T-helper 9 cell (primary cell): ENCODE data around the gene WDR45B.

Experiments used
- DNase-seq: peaks from one replicate; pipeline ENCODE4 v3.0.0-alpha.2; 2020
- total RNA-seq, 2 donors: gene quantifications; one replicate each; lab custom pipeline; 2026; lab: John Stamatoyannopoulos, UW

WDR45B gene
- 75.9 to 98.5 reads per million in 2 donors for total RNA-seq

DNA sequence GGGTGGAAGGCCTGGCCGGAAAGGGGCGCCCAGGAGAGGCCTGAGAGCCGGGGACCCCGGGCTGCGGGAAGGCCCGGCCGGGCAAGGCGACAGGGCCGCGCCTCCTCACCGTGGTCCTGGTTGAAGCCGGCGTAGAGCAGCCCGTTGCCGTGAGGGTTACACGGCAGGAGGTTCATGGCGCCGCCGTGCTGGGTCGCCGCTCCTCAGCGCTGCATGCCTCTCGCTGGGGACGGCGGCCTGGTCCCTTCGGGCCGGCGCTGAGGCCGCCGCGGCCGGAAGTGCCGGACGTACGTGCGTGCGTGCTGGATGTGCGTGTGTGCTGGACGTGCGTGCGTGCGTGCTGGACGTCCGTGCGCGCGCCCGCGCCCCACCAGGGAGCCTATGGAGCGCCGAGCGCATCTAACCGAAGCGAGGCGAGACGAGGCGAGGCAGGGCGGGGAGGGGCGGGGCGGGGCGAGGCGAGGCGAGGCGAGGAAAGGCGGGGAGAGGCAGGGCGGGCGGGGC is at the start of gene WDR45B:
Gene WDR45B, minus strand, starts transcription at position 280 of the 504 bp plus-strand sequence. Its CDS starts 104 bp downstream, at position 176.
- DNase-seq = peak; percentile 81

DNA sequence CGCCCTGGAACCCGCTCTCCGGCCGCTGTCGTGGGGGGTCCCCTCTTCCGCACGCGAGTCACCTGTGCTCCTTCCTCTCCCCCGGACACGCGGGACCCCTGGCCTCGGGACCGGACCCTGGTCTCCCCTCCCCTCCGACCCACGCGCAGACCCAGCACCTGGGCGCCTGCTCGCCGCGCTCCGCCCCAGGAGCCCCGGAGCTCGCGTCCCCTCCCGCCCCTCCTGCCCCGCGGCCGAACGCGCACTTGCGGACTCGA is 49.5 kb upstream of the WDR45B start:
- DNase-seq = no peak

DNA sequence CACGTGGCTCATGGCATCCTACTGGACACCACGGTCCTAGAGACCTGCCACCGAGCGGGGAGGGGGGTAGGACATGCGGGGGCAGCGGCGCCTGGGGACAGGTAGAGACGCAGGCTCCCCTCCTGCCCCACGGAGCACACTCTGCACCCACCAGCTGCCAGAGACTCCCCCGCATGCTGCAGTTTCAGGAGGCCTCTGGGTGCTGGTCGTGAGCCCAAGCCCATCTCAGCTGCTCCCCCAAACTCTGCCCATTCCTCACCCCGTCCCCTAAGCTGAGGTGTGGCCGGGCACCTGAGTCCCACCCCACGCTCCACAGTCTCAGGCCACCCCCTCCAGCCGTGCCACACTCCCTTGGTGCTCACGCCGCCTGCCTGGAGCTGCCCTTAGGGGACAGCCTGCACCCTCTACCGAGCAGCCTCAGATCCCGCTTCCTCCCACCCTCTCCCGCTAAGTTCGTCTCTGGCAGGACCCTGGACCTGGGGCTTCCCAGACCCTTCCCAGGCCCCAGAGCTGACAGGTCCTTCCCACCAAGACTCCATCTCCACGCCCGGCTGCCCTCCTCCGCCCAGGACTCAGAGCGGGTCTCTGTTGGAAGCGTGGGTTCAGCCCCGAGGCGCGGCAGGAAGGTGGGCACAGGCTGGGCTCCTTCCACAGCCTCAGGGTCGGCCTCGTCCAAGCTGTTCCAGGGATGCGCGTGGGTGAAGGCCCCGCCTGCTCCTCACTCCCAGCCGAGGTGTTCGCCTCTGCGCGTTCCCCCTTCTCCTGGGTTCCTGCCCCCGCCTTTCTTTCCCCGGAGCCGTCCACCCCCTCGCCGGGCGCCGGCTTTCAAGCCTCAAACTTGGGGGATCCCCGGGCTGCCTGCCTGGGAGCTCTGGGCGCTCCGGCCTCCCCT is 48.9 kb upstream of the WDR45B start:
- DNase-seq = no peak

DNA sequence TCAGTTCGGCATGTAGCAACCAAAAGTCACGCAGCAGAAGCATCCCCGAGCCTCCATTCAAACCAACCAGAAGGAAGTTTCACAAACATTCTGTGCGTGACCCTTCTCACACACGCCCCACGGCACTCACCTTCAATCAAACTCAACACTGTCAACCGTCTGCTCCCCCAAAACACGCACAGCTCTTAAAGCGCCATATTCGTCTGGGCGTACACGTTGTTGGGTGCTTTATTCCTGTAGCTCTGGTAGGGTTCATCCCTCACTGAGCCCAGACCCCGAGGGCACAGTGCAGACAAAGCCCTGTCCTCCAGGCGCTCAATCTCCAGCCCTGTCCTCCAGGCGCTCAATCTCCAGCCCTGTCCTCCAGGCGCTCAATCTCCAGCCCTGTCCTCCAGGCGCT is 48.0 kb upstream of the WDR45B start:
- no peak for DNase-seq

DNA sequence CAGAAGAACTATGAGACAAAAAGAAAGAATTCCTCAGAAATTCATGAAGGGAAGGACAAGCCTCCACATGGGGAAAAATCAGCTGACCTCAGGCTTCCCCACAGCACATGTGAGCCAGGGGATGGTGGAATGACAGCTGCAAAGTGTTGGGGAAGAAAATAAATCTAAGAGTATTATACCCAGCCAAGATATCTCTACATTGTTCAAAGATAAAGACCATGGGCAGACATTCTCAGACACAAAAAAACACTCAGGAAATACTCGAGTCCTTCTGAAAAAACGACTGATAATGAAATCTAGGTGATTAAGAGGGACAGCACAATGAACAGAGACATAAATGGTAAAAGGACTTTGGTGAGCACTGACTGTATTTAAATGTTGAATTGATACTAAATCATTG is 46.4 kb upstream of the WDR45B start:
- no peak for DNase-seq

DNA sequence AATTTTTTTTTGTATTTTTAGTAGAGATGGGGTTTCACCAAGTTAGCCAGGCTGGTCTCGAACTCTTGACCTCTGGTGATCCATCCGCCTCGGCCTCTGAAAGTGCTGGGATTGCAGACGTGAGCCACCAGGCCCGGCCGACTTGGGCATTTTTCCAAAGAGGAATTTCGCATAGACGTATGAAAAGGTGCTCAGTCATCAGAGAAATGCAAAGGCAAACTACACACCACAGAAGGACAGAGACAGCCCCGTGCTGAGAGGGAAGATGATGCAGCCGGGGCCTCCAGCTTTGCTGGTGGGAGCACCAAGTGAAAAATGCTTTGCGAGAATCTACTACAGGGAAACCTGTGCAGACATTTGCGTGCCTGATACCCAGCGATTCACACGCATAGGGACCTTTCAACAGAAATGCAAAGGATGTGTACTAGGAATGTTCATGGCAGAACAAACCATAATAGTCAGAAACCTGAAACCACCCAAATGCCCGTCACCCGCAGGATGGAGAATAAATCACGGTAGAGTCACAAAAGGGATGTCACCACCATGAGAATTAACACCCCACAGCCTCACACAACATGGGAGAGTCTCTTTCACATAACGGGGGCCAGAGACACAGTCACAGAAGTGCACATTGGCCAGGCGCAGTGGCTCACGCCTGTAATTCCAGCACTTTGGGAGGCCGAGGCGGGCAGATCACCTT is 45.1 kb upstream of the WDR45B start:
- no peak for DNase-seq

DNA sequence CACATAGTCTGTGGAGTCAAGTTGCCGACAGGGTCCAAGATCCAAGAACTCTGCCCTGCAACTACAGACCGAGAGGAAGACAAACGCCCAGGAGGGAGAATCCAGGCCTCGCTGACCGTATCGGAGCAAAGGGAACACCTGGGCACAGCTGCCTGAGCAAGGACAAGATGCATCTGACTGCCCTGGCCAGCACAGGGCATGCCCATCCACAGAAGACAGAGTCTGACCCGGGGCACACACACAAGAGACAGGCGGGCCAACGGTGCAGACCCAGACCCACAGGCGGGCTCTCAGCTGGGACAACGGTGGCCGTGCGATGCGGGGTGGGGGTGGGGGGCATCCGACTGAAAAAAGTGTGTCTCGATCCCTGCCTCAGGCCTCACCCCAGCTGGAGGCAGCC is 44.0 kb upstream of the WDR45B start:
- DNase-seq = no peak

DNA sequence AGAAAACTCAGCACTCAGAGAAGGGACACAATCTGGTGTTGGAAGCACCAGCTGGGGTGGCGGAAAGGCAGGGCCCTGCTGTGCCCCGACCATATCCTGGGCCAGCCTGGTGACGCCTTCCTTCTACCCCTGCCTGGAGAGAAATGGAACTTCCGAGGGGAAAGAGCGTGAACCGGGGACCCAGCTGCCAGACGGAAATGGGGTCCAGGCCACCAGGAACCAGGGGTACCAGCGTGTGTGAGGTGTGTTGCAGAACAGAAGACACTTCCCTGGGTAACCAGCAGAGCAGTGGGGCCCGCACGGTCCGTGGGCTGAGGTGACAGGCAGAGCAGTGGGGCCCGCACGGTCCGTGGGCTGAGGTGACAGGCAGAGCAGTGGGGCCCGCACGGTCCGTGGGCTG is 43.5 kb upstream of the WDR45B start:
- DNase-seq = no peak

DNA sequence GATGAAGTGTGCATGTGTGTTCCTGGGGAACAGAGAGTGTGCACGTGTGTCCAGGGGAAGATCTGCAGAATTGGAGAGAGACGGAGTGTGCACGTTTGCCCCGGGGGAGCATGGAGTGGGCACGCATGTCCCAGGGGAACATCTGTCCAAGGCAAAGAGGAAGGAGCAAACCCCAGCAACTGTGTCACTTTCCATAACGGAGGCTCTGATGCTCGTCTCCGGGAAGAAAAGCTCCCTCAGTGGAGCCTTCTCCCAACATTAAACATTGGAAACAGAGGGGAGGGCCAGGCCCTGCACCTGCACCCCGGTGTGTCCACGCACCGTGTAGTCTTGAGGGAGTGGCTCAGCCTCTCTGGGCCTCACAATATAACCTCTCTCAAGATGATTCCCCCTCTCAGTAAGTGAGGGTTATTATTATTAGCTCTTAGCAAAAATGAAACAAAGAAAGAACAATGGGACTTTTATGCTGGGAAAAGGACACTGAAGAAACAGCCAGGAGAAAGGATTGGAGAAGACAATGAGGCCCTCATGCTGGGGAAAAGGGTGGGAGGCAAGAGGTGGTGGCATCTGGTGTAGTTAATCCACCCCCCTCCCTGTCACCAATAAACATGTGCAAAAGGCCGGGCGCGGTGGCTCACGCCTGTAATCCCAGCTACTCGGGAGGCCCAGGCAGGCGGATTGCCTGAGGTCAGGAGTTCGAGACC is 42.7 kb upstream of the WDR45B start:
- DNase-seq = no peak

DNA sequence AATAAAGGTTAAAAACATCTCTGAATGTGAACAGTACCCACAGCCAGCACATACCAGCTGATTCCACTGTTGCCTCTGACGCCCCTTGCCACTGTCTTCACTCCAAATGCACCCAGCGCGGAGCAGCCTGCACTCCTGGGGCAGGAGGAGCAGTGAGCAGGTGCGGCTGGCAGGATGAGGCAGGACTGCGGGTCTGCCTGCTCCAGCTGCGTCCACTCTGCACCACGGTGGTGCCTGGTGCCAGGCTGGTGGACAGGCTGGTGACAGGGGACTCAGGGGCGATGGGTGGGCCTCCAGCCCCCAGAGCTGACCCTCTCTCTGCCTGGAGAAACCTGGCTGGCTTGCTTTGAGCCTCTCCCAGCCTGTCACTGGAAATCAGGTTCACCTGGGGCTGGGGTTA is 40.8 kb upstream of the WDR45B start:
- DNase-seq = no peak

DNA sequence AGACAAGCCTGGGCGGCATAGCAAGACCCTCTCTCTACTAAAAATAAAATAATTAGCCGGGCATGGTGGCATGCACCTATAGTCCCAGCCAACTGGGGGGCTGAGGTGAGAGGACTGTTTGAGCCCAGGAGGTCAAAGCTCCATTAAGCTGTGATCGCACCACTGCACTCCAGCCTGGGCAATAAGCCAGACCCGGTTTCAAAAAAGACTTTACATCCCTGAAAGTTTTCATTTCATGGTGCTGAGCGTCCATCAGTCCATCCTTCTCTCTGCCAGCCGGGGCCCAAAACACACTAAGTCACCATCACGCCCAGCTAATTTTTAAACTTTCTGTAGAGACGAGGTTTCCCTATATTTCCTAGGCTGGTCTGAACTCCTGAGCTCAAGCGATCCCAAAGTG is 39.6 kb upstream of the WDR45B start:
- no peak for DNase-seq

DNA sequence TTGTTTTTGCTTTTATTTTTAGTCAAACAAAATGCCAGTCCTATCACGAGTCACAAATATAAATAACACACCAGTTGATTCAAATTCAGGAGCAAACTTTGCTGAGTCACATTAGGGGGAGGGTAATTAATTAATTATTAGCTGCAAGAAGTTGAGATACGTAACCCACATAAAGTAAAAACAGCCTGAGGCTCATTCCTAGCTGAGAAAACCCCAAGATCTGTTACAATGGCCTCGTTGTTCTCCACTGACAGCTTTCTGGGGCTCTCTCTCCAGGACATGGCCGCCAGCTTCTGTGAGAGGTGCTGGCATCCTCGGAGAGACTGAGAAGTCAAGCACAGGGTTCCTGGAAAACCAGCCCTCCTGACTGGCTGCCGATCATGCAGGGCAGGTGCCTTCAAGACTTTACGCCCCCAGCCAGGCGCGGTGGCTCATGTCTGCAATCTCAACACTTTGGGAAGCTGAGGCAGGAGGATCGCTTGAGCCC is 39.2 kb upstream of the WDR45B start:
- DNase-seq = no peak

DNA sequence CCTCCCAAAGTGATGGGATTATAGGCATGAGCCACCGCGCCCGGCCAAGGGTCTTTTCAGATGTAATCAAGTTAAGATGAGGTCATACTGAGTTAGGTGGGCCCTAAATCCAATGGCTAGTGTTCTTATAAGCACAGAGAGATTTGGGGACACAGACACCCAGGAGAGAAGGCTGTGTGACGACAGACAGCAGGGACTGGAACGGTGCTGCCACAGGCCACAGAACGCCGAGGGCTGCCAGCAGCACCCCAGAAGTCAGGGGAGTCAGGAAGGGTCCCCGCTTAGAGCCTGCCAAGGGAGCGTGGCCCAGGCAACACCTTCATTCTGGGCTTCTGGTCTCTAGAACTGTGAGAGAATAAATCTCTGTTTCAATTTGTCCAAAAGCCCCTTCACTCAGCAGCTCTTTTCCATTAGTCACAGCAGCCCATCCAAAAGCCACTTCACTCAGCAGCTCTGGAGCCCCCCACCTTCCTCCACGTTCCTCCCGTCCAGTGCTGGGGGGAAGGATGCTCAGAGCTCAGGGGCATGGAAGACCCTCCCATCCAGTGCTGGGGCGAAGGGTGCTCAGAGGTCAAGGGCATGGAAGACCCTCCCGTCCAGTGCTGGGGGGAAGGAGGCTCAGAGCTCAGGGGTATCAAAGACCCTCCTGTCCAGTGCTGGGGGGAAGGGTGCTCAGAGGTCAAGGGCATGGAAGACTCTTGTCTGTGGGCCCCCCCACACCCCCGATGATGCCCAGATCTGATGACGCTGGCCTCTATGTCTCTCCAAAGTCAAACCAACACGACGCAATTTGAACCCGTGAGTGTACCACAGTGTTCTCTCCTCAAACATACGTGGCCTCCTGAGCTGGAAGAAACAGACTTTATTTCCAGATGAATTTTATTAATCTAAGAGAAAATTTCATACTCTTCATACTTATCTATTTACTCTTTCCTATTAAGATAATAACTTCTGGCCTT is 38.4 kb upstream of the WDR45B start:
- no peak for DNase-seq

DNA sequence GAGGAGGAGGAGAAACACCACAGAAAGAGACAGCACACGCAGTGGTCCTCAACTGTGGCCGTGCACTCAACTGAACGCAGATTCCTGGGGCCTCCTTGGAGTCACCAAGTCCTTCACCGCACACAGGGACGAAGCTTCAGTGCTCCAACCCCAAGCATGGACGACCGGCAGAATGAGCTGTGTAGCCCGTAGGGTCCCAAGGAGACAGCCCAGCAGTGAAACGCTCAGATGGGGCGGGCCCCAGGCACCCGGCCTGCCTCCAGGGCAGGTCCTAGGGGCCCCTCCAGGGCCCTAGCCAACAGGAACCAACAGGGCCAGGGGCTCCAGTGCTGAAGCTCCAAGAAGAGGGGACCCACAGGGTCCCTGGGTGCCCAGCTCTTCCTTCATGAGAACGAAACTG is 37.0 kb upstream of the WDR45B start:
- DNase-seq = no peak

DNA sequence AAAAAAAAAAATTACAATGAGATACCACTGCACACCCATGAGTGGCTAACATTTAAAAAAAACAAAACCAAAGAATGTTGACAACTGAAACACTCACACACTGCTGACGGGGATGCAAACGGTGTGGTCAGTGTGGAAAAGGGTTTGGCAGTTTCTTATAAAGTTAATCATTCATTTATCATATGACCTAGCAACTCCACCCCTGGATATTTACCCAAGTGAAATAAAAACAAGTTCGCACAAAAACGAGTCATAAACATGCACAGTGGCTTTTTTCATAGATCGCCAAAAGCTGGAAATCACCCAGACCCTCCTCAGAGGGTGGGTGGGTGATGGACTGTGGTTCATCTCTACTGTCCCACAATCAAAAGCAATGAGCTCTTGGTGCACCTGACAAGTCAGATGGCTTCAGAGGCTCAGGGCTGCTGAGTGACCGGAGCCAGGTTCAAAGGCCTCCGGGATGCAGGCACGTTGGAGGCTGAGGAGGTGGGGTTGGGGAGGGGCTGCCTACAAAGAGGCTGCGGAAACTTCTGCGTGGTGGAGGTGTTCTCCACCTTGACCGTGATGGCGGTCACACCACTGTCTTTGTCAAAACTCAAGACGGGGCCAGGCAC is 36.1 kb upstream of the WDR45B start:
- no peak for DNase-seq

DNA sequence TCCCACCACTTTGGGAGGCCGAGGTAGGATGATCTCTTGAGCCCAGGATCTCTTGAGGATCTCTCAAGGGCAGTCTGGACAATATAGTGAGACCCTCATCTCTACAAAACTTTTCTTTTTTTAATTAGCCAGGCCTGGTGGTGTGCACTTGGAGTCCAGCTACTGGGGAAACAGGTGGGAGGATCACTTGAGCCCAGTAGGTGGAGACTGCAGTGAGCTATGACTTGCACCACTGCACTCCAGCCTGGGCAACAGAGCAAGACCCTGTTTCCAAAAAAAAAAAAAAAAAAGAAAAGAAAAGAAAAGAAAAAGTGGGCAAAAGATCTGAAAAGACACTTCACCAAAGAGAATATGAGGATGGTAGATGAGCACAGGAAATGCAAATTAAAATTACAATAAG is 35.3 kb upstream of the WDR45B start:
- no peak for DNase-seq

DNA sequence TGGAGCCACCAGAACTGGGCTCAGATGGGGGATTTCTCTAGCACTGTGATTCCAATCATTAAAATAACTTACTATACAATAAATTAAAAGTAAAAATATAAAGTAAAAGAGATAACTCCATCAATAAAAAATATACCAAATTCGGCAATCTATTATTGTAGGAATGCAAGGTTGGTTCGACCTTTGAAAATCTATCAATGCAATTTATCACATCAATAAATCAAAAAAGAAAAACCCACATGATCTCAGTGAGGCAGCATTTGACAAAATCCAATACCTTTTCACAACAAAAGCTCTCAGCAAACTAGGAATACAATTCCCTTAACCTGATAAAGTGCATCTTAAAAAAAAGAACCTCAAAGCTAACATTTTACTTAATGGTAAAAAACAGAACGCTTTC is 33.3 kb upstream of the WDR45B start:
- no peak for DNase-seq

DNA sequence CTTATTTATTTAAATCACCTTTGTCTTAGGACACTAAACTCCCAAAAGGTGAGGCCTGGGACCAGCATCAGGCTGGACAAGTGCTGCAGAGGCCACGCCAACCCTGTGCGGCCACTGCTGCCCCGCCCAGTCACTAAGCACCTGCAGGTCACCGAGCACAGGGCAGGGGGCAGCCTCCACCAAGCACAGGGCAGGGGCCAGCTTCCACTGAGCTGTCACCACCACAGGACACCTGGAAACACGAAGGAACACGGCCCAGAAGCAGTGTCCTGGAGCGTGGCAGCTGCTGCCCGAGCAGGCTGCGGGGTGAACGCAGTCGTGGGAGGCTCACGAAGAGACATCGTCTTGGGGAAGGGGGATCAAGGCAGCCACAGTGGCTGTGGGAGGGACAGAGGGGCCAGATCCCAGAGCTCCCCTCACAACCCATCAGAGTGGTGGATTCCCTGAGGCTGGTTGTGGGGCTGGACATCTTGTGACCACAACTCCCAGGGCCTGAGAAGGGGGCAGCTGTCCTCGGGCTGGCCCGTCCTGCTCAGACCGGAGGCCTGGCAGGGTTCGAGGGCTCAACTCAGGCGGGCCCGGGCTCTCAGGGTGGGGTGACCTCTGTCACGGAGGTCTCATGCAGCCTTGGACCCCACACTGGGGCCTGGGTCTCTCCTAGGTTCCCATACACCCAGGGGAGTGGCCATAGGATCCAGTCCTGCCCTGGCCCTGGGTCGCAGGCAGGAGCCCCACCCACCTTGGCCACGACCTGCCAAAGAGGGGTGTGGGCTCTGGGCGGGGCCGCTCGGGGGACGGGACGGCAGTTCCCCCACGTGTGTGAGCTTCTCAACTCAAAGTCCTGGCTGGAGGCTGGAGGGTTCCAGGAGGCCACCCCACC is 31.6 kb upstream of the WDR45B start:
- no peak for DNase-seq

DNA sequence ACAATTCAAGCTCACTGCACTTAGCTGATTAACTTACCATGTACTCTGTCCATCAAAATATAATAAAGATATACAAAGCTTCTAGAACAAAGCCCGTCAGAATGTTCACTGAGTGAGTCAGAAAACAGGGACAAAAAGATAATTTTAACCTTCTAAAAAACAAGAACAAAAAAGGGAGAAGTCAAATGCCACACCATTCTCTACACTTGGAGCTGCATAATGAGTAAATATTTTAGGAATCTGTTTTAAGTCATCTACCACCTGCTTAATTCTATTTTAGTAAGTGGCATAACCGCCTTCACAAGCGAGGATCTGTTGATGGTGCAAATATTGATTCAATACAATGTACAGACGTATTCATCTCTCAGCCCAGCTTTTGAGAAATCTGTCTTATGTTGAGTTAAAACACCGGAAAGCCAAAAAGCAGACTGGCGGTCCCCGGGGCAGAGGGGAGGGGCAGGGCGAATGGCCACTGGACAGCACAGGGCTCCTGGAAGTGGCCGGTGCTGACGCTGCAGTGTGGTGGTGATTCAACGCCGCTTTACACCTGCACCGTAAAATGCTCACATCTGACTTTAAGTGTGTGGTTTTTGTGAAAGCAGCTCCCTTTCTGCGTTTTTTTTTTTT is 30.1 kb upstream of the WDR45B start:
- no peak for DNase-seq

DNA sequence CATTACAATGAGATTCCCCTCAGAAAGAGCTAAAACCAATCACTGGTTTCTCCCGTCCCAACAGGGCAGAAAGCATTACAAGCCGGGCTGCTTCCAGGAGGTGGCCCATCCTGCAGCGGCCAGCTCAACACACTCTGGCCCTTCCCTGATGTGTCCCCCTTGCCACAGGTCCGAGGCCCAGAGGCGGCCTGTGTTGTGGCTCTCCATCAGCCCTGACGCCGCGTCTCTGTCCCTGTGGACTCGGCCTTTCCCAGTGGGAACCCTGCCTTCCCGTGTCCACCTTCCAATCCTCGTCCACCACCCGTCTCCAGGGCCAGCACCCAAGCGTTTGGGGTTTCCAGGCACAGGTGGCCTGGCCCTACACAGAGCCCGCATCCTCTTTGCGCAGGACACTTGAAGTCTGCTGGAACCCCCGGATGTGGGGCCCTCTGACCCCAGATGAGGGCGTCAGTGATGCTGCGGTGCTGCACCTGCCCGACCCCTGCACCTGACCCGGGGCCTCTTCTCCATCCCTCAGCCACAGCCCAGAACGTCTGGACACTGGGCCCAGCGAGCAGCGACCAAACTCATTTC is 29.2 kb upstream of the WDR45B start:
- no peak for DNase-seq
